Astrocyte of the cerebellum (primary cell): ENCODE results near the gene AGBL3.
A peak's percentile ranks its signal among the peaks of the same experiment; 100 is the strongest.

Source experiments
- DNase-seq: peaks from one replicate; pipeline ENCODE4 v3.0.0-alpha.2; 2011; ENCODE audit warnings: low read depth
- H3K4me3 ChIP-seq: 2 replicates; pipeline ENCODE4 v1.5.1; 2011; ENCODE audit warnings: mild to moderate bottlenecking, low read depth, low read length, moderate library complexity
- CTCF ChIP-seq: IDR thresholded peaks from 2 replicates; pipeline ENCODE4 v1.5.1; 2012; ENCODE audit warnings: low read length, low read depth, moderate library complexity, mild to moderate bottlenecking; ENCODE audit errors: missing control alignments
- in situ Hi-C: cut with HindIII; loops from 2 replicates; pipeline ENCODE4 v1.10.0; 2017; ENCODE audit warnings: low sequenced_read_pairs

Gene AGBL3

DNA sequence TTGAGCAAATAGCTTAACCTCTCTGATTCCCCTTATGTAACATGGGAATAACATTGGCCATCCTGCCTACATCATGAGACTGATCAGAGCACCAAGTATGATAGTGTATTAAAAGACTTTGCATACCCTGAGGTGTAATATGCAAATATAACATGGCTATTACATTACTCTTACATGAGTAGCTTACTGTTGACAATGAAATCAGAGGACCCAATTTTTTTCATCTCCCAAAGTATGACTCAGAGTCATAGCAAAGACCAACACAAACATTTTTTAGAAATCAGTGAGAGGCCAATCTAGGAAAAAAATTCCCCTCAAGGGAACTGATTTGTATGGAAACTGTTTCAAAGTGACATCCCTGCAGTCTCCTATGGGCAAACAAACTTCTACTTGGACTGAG is 114.5 kb downstream of the AGBL3 start:
- in situ Hi-C loops = no loop called here
- no peak for TF ChIP-seq CTCF
- DNase-seq = peak; percentile 2
- H3K4me3 ChIP-seq = no peak overlapping the region

- in situ Hi-C loops = no loop called here
- no peak for DNase-seq
- no peak overlapping the region for H3K4me3 ChIP-seq
- no peak for TF ChIP-seq CTCF
Measured at GRCh38 chr7:135102372-135102771, 116.1 kb downstream of the AGBL3 start.

DNA sequence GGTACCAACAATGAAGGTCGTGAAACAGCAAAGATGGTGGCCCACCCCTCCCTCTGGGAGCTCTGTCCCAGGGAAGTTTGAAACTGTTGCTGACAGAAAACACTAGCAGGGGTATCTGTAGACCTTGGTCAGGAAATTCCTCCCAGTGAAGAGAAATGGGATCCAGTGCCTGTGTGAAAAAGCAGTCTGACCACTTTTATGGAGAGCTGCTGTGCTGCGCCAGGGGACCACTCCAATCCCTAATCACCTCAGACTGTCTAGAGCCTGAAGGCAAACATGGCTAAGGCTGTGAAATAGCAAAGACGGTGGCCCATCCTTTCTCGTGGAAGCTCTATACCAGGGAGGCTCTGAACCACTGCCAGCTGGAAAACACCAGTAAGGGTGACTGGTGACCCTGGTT is 123.3 kb downstream of the AGBL3 start:
- TF ChIP-seq CTCF = no peak
- no peak for DNase-seq
- H3K4me3 ChIP-seq = no peak overlapping the region
- in situ Hi-C loops = no loop called here

DNA sequence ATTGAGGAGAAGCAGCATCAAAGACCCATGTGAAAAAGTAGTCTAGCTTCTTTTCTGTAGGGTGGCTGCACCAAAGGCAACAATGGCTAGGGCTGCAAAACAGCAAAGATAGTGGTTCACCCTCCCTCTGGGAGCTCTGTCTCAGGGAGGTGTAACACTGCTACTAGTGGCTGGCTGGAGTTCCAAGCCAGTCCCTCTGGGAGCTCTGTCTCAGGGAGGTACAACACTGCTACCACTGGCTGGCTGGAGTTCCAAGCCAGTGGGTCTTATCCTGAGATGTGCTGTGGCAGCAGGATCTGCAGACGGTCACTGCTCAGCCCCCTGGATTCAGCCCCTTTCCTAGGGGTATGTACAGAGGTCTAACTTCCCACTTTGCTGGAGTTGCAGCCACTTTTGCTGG is 123.7 kb downstream of the AGBL3 start:
- H3K4me3 ChIP-seq = no peak overlapping the region
- no peak for DNase-seq
- TF ChIP-seq CTCF = no peak
- in situ Hi-C loops = no loop called here

DNA sequence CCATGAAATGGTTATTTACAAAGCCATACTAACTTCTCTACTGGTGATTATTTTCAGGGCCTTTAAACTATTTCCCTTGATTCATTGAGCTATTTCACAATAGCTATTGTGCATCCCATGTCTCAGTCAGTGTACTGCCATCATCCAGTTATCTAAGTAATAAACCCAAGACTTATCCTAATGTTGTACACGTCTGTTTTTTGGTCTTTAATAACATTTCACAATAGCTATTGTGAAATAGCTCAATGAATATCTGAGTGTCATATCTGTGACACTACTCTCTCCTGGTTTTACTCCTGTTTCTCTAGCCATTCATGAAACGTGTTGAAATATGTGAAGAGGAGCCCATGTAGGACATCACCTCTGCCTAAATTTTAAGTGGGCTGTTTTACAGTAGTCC is 125.1 kb downstream of the AGBL3 start:
- no peak for DNase-seq
- TF ChIP-seq CTCF = no peak
- in situ Hi-C loops = no loop called here
- H3K4me3 ChIP-seq = no peak overlapping the region

DNA sequence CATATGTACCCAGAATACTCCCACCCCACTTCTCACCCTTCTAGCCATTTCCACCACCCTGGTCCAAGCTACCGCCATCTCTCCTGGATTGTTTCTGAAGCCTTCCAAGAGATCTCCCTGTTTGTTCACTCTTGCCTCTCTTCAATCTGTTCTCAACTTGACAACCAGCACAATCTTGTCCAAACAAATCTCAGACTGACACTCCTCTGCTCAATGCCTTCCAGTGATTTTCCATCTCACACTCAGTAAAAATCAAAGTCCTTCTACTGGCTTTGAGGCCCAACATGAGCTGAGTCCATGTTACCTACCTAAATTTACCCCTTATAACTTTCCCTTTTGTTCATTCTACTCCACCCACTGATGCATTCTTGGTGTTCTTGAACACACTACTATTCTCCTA is 128.3 kb downstream of the AGBL3 start:
- TF ChIP-seq CTCF = no peak
- no peak for DNase-seq
- in situ Hi-C loops = no loop called here
- no peak overlapping the region for H3K4me3 ChIP-seq

DNA sequence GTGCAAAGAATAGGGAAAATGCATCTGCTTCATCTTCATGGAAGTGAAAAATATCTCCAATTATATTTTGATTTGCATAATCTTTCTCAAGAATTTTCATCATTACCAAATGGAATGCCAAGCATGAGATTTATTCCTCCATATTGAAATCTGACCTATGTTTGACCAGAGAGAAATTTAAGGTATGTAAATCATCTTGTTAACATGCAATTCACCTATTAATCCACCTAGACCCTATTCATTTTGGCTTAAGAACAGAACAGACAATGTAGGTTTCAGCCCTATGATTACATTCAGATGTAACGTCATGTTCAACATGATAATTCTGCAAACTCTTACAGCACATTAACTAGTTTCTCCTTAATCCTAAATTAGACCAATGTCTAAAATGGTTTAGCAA is 130.8 kb downstream of the AGBL3 start:
- in situ Hi-C loops = no loop called here
- TF ChIP-seq CTCF = no peak

More for the DNA sequence above, 130.8 kb downstream of the AGBL3 start:
- no peak overlapping the region for H3K4me3 ChIP-seq
- no peak for DNase-seq
